Stimulated activated CD8-positive, alpha-beta memory T cell treated with anti-CD3 and anti-CD28 coated beads, Interleukin-2, amount 100 ng/mL, for 48 hours (primary cell): ENCODE results near the gene ISX.

ENCODE experiments used
- DNase-seq, 2 donors: peaks; one replicate each; pipeline ENCODE4 v3.0.0-alpha.2; 2020; ENCODE audit warnings: low read depth in 2 of 2

ISX gene

GRCh38 chr22:35113341-35113740 lies 47.4 kb downstream of the ISX start:
- DNase-seq = no peak

DNA sequence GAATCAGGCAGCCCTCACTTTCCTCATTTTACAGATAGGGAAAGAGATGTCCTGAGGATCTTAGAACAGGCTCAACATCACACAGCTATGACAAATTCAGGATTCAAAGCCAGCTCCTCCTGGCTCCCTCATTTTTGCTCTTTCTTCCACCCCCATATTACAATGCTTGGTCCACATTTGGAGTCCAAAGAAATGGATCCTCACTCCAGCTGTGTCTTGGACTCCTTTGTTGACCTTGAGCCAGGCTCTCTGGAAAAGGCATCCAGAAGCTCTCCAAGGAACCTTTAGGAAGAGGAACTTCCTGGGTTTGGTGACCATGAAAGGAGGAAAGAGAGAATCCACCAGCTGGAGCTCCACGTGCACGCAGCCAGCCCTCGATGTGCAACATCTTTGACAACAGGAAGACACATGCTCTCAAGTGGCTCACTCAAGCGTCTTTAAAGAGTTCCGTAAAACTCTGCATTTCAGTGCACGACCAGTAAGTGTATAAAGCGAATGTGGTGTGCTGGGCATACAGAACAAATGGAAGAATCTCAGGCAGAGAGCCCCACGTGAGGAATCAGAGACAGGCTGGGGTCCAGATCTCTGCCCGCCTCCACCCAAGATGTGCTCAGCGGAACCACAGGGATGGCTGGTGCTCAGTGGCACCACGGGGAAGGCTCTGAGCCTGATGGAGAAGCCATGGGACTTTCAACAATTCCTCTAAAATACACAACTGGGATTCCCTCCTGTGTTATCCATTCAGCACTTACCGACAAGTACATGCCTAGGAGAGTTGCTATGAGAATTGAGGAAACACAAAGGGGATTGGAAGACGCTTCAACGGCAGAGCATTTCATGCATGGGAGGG lies 48.4 kb downstream of the ISX start:
- no peak for DNase-seq

DNA sequence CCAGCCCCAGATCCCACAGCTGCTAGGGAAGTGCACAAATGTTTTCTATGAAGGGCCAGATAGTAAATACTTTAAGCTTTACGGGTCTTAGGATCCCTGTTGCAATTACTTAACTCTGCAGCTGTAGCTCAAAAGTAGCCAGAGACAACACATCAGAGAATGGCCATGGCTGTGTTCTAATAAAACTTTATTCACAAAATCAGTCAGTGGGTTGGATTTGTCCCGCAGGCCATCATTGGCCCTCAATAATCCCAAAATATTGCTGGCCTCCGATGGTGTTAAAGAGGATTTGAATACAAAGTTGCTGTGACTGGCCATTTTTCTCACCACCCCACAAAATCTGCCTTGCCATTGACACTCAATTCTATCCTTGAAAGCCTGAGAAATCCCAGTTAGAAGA lies 49.6 kb downstream of the ISX start:
- no peak for DNase-seq

DNA sequence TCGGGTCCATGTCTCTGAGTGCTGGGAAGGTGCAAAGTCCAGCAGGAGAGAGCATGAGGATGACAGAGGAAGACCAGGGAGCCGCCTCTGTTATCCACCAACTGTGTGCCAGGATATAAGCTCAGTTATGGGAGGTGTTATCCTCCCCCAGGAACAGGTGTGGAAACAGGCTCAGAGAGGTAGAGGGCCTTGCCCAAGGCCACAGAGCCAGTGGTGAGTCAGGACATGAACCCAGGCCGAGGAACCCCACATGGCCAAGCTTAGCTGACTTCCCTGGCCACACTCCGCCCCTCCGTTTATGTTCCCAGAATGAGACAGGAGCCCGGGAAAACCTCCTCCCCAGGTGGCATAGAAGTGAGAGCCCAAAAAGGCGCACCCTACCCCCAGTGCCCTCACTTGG lies 50.3 kb downstream of the ISX start:
- DNase-seq = no peak

DNA sequence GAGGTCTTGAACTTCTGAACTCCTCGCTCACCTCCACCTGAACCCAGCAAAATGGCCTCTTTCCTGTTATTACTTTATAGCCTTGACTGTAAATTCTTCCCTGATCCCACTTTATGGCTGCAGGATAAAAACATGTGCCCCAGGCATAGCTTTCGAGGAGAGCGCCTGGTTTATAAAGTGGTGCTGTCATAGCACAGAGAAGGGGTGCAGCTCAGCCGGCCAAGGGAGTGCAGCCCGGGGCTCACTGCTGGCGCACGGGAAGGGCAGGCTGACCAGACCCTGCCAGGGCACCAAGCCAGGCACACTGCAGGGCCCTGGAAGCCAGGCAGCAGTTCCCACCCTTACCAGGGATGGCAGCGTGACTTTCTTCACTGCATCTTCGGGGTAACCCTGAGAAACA lies 50.9 kb downstream of the ISX start:
- no peak for DNase-seq

GRCh38 chr22:35119494-35119893 lies 53.5 kb downstream of the ISX start:
- no peak for DNase-seq

DNA sequence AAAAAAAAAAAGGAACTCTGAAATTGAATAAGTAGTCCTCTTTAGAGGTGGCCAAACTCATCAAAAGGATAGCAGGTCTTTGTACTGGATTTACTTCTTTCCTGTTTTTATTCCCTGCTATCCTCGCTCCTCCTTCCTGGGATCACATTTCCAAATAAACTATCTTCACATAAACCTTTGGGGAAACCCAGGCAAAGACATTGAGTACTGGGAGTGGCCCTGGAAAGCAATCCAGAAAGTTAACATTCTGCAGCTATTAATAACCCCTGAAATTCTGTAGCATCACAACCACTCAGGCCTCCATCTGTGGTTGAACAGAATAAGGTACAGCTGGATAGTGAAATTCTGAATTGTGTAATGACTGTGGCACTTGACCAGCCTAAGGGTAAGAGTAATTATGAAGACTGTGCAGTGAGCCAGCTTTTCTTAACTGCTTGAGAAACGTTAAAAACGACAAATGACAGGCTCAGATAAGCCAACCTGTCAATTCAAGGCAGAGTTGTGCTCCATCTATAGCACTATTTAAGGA lies 58.8 kb downstream of the ISX start:
- DNase-seq = no peak

- DNase-seq = no peak
Measured at GRCh38 chr22:35126993-35127392, 61.0 kb downstream of the ISX start.

DNA sequence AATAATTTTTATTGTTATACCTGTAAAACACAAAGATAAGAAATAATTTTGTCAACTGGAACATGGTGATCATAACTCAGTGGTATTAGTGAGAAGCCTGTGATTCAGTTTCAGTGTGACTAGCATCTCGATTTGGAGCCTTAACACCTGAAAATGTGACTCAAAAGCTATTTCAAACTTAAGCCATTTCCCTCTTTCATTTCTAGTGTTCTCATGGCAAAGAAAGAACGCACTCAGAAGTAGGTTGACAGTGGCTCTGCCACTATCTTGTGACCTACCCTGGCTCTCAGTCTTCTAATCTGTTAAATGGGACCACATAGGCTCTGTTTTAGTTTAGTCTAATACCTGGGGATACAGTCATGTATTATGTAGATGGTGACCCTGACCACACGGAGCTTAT lies 62.7 kb downstream of the ISX start:
- DNase-seq = no peak

GRCh38 chr22:35131525-35132000 lies 65.6 kb downstream of the ISX start:
- DNase-seq = no peak

- DNase-seq = no peak
Measured at GRCh38 chr22:35132568-35132967, 66.6 kb downstream of the ISX start.

DNA sequence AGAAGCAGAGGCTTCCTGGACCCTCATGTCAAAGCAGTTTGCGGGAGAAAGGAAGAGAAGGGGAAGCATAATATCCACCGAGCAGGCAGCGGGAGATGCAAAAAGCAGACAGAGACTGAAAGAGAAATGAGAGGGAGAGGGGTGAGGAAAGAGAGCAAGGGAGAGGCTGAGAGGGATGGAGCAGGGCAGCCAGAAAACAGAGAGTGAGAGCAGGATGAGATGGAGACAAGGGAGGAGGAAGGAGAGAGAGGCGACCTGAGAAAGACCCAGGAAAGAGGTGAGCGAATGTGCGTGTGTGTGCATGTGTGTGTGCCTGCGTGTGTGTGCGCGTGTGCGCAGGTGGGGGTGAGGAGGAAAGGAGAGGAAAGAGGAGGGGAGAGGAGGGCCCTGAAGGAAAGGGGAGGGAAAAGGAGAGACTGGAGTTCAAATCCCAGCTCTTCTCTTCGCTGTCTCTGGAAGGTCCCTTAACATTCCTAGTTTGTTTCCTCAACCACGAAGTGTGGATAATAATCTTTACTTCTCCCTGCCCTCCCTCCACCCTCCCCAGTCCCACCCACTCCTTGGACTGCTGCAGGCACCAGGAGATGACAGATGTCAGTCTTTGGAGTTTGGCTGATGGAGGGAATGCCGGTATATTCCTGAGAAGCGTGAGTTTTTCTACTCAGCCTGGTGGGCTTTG lies 67.9 kb downstream of the ISX start:
- no peak for DNase-seq

GRCh38 chr22:35134637-35135036 lies 68.7 kb downstream of the ISX start:
- DNase-seq = no peak

- DNase-seq = no peak
Measured at GRCh38 chr22:35135165-35135564, 69.2 kb downstream of the ISX start.
